Upper lobe of left lung (tissue), 4 donors: ENCODE data around the gene C4orf50.

Experiments
- CTCF ChIP-seq, 6 experiments: fragments of 450-650 bp in 4 of 6; fragments of 200-600 bp in 2 of 6; sonication (generic) in 2 of 6; IDR thresholded peaks; one replicate each; pipeline ENCODE4 v1.5.1; 2016 to 2019; ENCODE audit warnings: antibody characterized with exemption in 6 of 6
- EP300 ChIP-seq, 4 donors: sonication (generic); formaldehyde crosslinking; IDR thresholded peaks; one replicate each; pipeline ENCODE4 v1.5.1; 2017; ENCODE audit warnings: antibody characterized with exemption in 4 of 4, control low read depth in 2 of 4
- POLR2A ChIP-seq, 4 donors: fragments of 450-650 bp; IDR thresholded peaks; one replicate each; pipeline ENCODE4 v1.5.1; 2016 to 2017; ENCODE audit warnings: antibody characterized with exemption in 4 of 4, mild to moderate bottlenecking in 2 of 4
- POLR2AphosphoS5 ChIP-seq, 2 donors: sonication (generic); formaldehyde crosslinking; IDR thresholded peaks; one replicate each; pipeline ENCODE4 v1.5.1; 2017; ENCODE audit warnings: antibody characterized with exemption in 2 of 2

GRCh38 chr4:5899881-5900280, 118.3 kb downstream of the C4orf50 start:
- TF ChIP-seq CTCF (IDR thresholded peaks at IDR 0.05) (no peak), POLR2A (IDR thresholded peaks at IDR 0.05) (no peak), POLR2AphosphoS5 (IDR thresholded peaks at IDR 0.05) (no peak), EP300 (IDR thresholded peaks at IDR 0.05) (no peak)
